IPS-15b (cell line): ENCODE measurements around the gene TSPAN18.
A peak's percentile ranks its signal among the peaks of the same experiment; 100 is the strongest.

ENCODE experiments used
- H3K27me3 ChIP-seq: one replicate; pipeline ENCODE4 v1.6.1; 2013; ENCODE audit warnings: low read length; ENCODE audit not compliant: control insufficient read depth, insufficient read depth
- H3K36me3 ChIP-seq: one replicate; pipeline ENCODE4 v1.6.1; 2013; ENCODE audit warnings: low read length; ENCODE audit not compliant: control insufficient read depth, insufficient read depth
- H3K4me1 ChIP-seq: one replicate; pipeline ENCODE4 v1.6.1; 2013; ENCODE audit warnings: mild to moderate bottlenecking, low read length; ENCODE audit not compliant: control insufficient read depth, insufficient read depth
- H3K4me3 ChIP-seq: one replicate; pipeline ENCODE4 v1.5.1; 2013; ENCODE audit warnings: low read depth, low read length
- H3K9ac ChIP-seq: one replicate; pipeline ENCODE4 v1.6.1; 2013; ENCODE audit warnings: low read depth, mild to moderate bottlenecking, low read length
- H3K9me3 ChIP-seq: one replicate; pipeline ENCODE4 v1.6.1; 2013; ENCODE audit warnings: mild to moderate bottlenecking, low read length; ENCODE audit not compliant: control insufficient read depth, insufficient read depth

TSPAN18 gene

GRCh38 chr11:44730775-44731174 is 4.0 kb downstream of the TSPAN18 start:
- peaks cover 56% of the 10 kb centered on the region for H3K27me3 ChIP-seq

GRCh38 chr11:44731685-44732430 is 5.1 kb downstream of the TSPAN18 start:
- H3K27me3 ChIP-seq: peaks cover 56% of the 10 kb centered on the region
- H3K9ac ChIP-seq: no peak overlapping the region
- H3K4me1 ChIP-seq: peaks cover 33% of the 10 kb centered on the region
- H3K9me3 ChIP-seq: no peaks in the 10 kb centered on the region
- H3K36me3 ChIP-seq: no peaks in the 10 kb centered on the region
- H3K4me3 ChIP-seq: no peak overlapping the region

More at GRCh38 chr11:44730775-44731174, 4.0 kb downstream of the TSPAN18 start:
- Histone ChIP-seq H3K9ac (no peak overlapping the region), H3K4me1 (peaks cover 34% of the 10 kb centered on the region), H3K36me3 (no peaks in the 10 kb centered on the region), H3K4me3 (no peak overlapping the region), H3K9me3 (no peaks in the 10 kb centered on the region)

- Histone ChIP-seq H3K9me3 (no peaks in the 10 kb centered on the region), H3K4me3 (no peak overlapping the region), H3K9ac (no peak overlapping the region), H3K4me1 (peaks cover 33% of the 10 kb centered on the region), H3K27me3 (peaks cover 56% of the 10 kb centered on the region), H3K36me3 (no peaks in the 10 kb centered on the region)
These were observed 5.8 kb downstream of the TSPAN18 start for GRCh38 chr11:44732564-44732963.

GRCh38 chr11:44733877-44734276 is 7.1 kb downstream of the TSPAN18 start:
- Histone ChIP-seq H3K4me1 (peaks cover 25% of the 10 kb centered on the region), H3K4me3 (no peak overlapping the region), H3K36me3 (no peaks in the 10 kb centered on the region), H3K9me3 (no peaks in the 10 kb centered on the region), H3K27me3 (peaks cover 49% of the 10 kb centered on the region), H3K9ac (no peak overlapping the region)

GRCh38 chr11:44734843-44735381 is 8.2 kb downstream of the TSPAN18 start:
- H3K4me1 ChIP-seq: peaks cover 16% of the 10 kb centered on the region
- H3K27me3 ChIP-seq: peaks cover 45% of the 10 kb centered on the region
- no peaks in the 10 kb centered on the region for H3K36me3 ChIP-seq

GRCh38 chr11:44736791-44737190 is 10.0 kb downstream of the TSPAN18 start:
- Histone ChIP-seq H3K9me3 (no peaks in the 10 kb centered on the region), H3K4me3 (no peak overlapping the region), H3K36me3 (no peaks in the 10 kb centered on the region), H3K9ac (no peak overlapping the region), H3K4me1 (peaks cover 23% of the 10 kb centered on the region), H3K27me3 (peaks cover 29% of the 10 kb centered on the region)

More at GRCh38 chr11:44734843-44735381, 8.2 kb downstream of the TSPAN18 start:
- H3K9me3 ChIP-seq: no peaks in the 10 kb centered on the region
- no peak overlapping the region for H3K9ac ChIP-seq
- no peak overlapping the region for H3K4me3 ChIP-seq

DNA sequence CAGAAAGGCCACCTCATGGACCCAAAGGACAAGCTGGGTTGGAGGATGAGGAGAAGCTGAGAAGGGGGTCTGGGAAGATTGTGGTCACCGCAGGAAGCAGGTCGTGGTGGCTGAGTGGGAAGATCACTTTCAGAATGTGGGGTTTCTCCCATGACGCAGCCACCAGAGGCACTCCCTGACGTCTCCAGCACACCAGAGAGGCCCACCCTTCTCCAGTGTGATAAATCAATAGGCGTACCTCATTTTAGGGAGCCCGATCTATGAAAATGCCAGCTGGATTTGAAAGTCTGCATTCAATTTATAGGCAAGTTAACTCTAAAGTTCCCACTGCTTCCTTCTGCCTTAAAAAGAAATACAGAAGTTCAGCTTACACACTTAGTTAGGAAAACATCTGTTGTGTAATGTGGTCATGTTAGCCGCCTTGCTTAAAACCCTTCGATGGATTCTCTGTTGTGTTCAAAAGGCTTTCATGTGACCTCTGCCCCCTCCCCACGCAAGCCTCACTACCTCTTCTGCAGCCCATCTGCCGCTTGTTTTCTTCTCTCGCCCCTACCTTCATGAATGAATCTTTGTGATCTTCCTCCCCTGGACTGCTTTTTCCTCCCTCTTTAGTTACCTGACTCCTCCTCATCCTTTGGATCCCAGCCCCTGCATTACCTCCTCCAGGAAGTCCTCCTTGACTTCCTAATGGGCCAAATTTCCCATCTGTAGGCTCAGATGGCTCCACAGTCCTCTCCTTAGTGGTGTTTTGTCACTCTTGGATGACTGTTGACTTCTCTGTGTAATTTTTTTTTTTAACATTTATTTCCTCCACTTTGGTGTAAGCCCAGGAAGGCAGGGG is 10.7 kb downstream of the TSPAN18 start:
- Histone ChIP-seq H3K4me1 (peaks cover 29% of the 10 kb centered on the region), H3K27me3 (peaks cover 22% of the 10 kb centered on the region), H3K9me3 (no peaks in the 10 kb centered on the region), H3K4me3 (no peak overlapping the region), H3K36me3 (no peaks in the 10 kb centered on the region), H3K9ac (no peak overlapping the region)

GRCh38 chr11:44738791-44739190 is 12.0 kb downstream of the TSPAN18 start:
- Histone ChIP-seq H3K4me1 (peaks cover 32% of the 10 kb centered on the region), H3K9me3 (no peaks in the 10 kb centered on the region), H3K4me3 (no peak overlapping the region), H3K9ac (no peak overlapping the region), H3K36me3 (no peaks in the 10 kb centered on the region), H3K27me3 (peaks cover 10% of the 10 kb centered on the region)

DNA sequence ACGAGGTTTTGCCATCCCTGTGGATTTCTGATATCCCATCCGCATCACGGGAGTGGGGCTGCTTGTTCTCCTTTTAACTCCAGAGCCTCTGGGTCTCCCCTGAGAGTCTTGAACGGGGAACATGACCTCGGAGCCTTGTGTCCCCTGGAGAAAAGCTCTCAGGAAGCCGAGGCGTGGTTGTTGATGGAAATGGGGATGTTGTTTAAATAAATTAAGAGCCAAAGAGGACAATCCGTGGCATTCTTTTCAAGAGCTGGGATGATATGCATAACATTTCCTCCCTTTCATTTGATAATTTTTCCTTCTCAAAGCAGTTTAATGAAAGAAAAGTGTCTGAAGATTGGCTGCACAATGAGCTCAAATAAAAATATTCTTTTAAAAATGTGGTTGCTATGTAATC is 14.2 kb downstream of the TSPAN18 start:
- no peaks in the 10 kb centered on the region for H3K36me3 ChIP-seq
- peak overlapping the region; percentile 7 for H3K4me3 ChIP-seq
- H3K9ac ChIP-seq: no peak overlapping the region
- H3K9me3 ChIP-seq: no peaks in the 10 kb centered on the region
- H3K27me3 ChIP-seq: peaks cover 8% of the 10 kb centered on the region
- H3K4me1 ChIP-seq: peaks cover 26% of the 10 kb centered on the region

DNA sequence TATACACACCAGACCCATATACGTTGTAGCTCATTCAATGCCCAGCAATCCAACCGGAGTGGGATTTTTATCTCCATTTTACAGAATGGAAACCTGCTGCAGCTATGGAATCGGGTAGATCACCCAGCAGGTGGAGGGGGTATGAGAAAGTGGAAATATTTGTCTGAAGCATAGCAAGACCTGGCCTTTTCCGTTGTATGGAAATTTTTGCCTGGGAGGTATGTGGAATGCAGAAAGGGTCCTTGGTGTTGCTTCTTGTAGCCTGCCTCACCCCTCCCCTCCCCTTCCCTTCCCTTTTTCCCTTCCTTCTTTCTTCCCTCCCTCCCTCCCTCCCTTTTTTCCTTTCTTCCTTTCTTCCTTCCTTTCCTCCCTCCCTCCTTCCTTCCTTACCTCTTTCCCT is 15.2 kb downstream of the TSPAN18 start:
- Histone ChIP-seq H3K9ac (no peak overlapping the region), H3K27me3 (peaks cover 8% of the 10 kb centered on the region), H3K4me1 (peaks cover 26% of the 10 kb centered on the region), H3K4me3 (no peak overlapping the region), H3K36me3 (no peaks in the 10 kb centered on the region), H3K9me3 (no peaks in the 10 kb centered on the region)

DNA sequence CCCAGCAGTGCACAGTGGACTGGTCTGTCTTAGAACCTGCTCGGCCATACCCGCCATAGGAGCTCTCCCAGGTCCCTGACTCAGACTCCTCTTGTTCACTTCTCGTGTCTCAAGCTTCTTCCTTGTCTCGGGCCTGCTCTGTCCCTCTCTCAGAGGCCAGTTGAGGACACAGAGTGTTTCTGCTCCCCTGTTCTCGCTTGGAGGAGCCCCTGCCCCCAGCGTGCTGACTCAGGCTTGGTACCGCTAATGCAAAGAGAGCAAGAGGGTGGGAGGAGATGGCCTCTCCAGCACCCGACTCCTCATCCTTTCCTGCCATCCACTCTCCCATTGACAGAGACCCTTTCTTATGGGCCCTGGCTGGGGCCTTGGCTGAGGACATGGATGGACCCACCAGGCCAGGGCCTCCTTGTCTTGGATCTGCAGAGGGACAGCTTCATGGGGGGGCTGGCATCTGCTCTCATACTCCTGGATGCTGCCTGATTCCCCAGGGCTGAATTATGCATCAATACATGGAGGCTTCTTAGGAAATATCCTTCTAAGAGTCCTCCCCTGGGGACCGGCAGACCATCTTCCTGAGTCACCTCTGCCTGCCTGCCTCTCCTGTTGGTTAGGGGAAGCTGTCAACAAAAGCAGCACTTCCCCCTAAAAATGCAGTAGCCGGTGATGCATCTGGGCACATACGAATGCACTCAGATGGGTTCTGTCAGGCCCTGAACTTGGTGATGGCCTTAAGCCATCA is 15.9 kb downstream of the TSPAN18 start:
- H3K36me3 ChIP-seq: no peaks in the 10 kb centered on the region
- no peak overlapping the region for H3K9ac ChIP-seq
- H3K9me3 ChIP-seq: no peaks in the 10 kb centered on the region
- H3K4me1 ChIP-seq: peaks cover 26% of the 10 kb centered on the region
- H3K27me3 ChIP-seq: peaks cover 8% of the 10 kb centered on the region
- no peak overlapping the region for H3K4me3 ChIP-seq
